Measurements from ENCODE around the gene AKAP11. TPM values are rescaled to one million over a fixed set of nuclear protein-coding genes. Genes with fewer than 3 reads are reported as not detected.

AKAP11 gene
- polyA plus RNA-seq, 1 donor from 2014 or later = 20.9 TPM

GRCh38 chr13:42283574-42283973, 11.6 kb downstream of the AKAP11 start:
- Histone ChIP-seq H4K20me1 (ENCODE audit: insufficient read depth) (no peaks in the 10 kb centered on the region), H3K4me2 (ENCODE audit: low read length) (no peak overlapping the region), H3F3A (ENCODE audit: insufficient read depth, low read length, poor library complexity, severe bottlenecking) (no peaks in the 10 kb centered on the region), H2AFZ (ENCODE audit: low read depth, low read length) (no peak overlapping the region), H3K27me3 (ENCODE audit: insufficient read depth, low read depth, low read length) (no peaks in the 10 kb centered on the region), H3K36me3 (ENCODE audit: insufficient read depth, low read length) (peaks cover 7% of the 10 kb centered on the region), H3K9me3 (ENCODE audit: low read length) (no peaks in the 10 kb centered on the region), H3K4me3 (ENCODE audit: low read length) (no peak overlapping the region), H3K9ac (ENCODE audit: low read length) (no peak overlapping the region), H3K27ac (ENCODE audit: low read length) (no peak overlapping the region), H3K79me2 (replicated peaks; ENCODE audit: insufficient read depth, low read length) (peaks cover 45% of the 10 kb centered on the region), H3K9me2 (ENCODE audit: insufficient read depth, low read length) (no peaks in the 10 kb centered on the region)
- no peak for TF ChIP-seq EZH2 (IDR thresholded peaks at IDR 0.05; ENCODE audit: borderline replicate concordance, insufficient read depth, low read length, poor library complexity, severe bottlenecking)
- no peak for TF ChIP-seq EP300 (conservative IDR thresholded peaks at IDR 0.05; ENCODE audit: poor library complexity, severe bottlenecking)
- TF ChIP-seq TAF1 (IDR thresholded peaks at IDR 0.05; ENCODE audit: low read depth) = no peak
- TF ChIP-seq SMC3 (conservative IDR thresholded peaks at IDR 0.05; ENCODE audit: poor library complexity) = no peak
- TF ChIP-seq REST (IDR thresholded peaks at IDR 0.05; ENCODE audit: borderline replicate concordance) = no peak

- H3F3A ChIP-seq (ENCODE audit: insufficient read depth, low read length, poor library complexity, severe bottlenecking) = no peaks in the 10 kb centered on the region
- peaks cover 41% of the 10 kb centered on the region for H3K79me2 ChIP-seq (replicated peaks; ENCODE audit: insufficient read depth, low read length)
- H4K20me1 ChIP-seq (ENCODE audit: insufficient read depth) = no peaks in the 10 kb centered on the region
- no peak overlapping the region for H2AFZ ChIP-seq (ENCODE audit: low read depth, low read length)
- H3K9me2 ChIP-seq (ENCODE audit: insufficient read depth, low read length) = no peaks in the 10 kb centered on the region
- no peak overlapping the region for H3K4me3 ChIP-seq (ENCODE audit: low read length)
- H3K36me3 ChIP-seq (ENCODE audit: insufficient read depth, low read length) = peaks cover 12% of the 10 kb centered on the region
- H3K27ac ChIP-seq (ENCODE audit: low read length) = no peak overlapping the region
- no peak overlapping the region for H3K4me2 ChIP-seq (ENCODE audit: low read length)
- no peak overlapping the region for H3K9ac ChIP-seq (ENCODE audit: low read length)
- no peaks in the 10 kb centered on the region for H3K27me3 ChIP-seq (ENCODE audit: insufficient read depth, low read depth, low read length)
- no peak for TF ChIP-seq REST (IDR thresholded peaks at IDR 0.05; ENCODE audit: borderline replicate concordance)
- TF ChIP-seq EZH2 (IDR thresholded peaks at IDR 0.05; ENCODE audit: borderline replicate concordance, insufficient read depth, low read length, poor library complexity, severe bottlenecking) = no peak
- no peak for TF ChIP-seq EP300 (conservative IDR thresholded peaks at IDR 0.05; ENCODE audit: poor library complexity, severe bottlenecking)
- TF ChIP-seq MXI1 (conservative IDR thresholded peaks at IDR 0.05; ENCODE audit: poor library complexity, severe bottlenecking) = no peak
- TF ChIP-seq CTCF (IDR thresholded peaks at IDR 0.05; ENCODE audit: poor library complexity, severe bottlenecking) = no peak
- TF ChIP-seq TAF1 (IDR thresholded peaks at IDR 0.05; ENCODE audit: low read depth) = no peak
- no peak for TF ChIP-seq RAD21 (conservative IDR thresholded peaks at IDR 0.05)
- TF ChIP-seq POLR2AphosphoS5 (IDR thresholded peaks at IDR 0.05) = no peak
- no peak for TF ChIP-seq SMC3 (conservative IDR thresholded peaks at IDR 0.05; ENCODE audit: poor library complexity)
- H3K9me3 ChIP-seq (ENCODE audit: low read length) = no peaks in the 10 kb centered on the region
These were observed 12.1 kb downstream of the AKAP11 start for GRCh38 chr13:42284068-42284467.

All from neural cell (in vitro differentiated cells).